COLO668 (cell line): Measurements from ENCODE around the gene TSPAN15.

Source experiments
- DNase-seq: peaks from one replicate; lab custom pipeline; 2025; ENCODE audit not compliant: unreplicated experiment; lab: John Stamatoyannopoulos, UW

The TSPAN15 gene

DNA sequence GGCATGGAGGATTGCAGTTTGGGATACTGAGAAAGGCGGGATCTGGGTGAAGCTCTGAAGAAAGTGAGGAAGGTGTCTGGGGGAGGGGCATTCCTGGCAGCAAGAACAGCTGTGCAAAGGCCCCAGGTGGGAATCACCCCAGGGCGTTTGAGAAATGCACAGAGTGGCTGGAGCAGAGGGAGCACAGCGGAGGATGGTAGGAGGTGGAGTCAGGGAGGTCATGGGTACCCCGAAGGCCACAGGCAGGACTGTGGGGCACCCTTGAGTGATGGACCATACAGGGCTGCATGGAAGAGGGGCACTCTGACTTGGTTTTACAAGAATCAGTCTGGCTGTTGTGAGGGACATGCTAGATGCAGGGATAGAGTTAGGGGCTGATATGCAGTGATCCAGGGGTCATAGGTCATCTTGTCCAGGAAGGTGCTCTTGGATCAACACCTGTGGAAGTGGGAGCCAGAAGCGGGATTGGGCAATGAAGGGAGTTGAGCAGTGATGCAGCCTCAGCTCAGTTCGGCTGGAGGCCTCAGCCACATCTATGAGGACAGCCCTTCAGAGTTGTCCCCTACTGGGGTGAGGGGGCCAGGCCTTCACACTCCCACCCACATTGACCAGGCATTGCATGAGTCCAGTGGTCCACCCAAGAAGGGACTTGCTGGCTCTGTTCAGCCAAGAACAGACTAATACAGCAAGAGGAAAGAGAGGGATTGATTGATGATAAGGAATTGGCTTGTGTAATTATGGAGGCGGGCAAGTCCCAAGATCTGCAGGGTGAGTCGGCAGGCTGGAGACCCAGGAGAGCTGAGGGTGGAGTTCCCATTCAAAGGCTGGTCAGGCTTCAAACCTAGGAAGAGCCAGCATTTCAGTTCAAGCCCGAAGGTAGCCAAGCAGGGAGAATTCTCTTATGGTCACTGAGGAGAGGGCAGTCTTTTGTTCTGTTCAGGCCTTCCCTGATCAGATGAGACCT lies 48.7 kb downstream of the TSPAN15 start:
- no peak for DNase-seq

DNA sequence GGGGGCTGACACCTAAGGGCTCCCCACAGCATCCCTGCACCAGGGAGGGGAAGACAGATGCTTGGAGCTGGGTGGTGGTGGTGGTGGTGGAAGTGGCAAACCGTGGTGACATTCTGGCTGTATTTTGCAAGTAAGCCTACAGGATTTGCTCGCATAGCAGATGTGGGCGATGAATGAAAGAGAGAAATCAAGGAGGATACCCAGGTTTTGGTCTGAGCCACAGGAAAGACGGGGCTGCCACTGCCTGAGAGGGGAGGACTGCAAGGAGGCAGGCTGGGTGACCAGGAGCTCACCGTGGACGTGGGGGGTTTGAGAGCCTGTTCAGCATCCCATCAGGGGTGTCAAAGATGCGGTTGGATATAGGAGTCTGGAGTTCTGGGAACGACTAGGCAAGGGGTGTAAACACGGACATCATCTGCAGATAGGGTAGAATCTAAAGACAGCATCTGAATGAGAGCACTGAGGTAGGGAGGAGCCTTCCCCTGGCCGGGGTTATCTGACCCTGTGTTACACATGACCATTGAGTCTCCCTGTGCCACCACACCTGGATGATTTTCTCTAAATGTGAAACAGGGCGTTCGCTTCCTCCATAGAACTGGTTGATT lies 49.7 kb downstream of the TSPAN15 start:
- no peak for DNase-seq

- DNase-seq = no peak
Observed at GRCh38 chr10:69501657-69502056, 50.4 kb downstream of the TSPAN15 start.

DNA sequence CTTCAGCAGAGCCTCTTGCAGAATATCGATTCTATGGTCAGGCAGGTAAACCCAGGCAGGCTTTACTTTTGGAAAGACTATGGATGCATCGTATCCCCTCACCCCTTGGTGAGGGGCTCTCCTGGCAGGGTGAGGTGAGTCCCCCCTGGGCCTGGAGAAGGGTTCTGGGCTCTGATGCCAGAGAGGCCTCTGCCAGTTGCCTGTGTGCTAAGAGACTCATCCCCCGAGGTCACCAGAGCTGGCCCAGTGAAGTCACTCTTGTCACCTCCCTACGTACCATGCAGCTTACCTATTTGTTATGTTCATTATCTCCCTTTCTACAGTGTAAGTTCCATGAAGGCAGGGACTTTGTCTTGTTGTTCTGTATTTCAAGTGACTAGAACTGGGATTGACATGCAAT lies 51.3 kb downstream of the TSPAN15 start:
- no peak for DNase-seq

DNA sequence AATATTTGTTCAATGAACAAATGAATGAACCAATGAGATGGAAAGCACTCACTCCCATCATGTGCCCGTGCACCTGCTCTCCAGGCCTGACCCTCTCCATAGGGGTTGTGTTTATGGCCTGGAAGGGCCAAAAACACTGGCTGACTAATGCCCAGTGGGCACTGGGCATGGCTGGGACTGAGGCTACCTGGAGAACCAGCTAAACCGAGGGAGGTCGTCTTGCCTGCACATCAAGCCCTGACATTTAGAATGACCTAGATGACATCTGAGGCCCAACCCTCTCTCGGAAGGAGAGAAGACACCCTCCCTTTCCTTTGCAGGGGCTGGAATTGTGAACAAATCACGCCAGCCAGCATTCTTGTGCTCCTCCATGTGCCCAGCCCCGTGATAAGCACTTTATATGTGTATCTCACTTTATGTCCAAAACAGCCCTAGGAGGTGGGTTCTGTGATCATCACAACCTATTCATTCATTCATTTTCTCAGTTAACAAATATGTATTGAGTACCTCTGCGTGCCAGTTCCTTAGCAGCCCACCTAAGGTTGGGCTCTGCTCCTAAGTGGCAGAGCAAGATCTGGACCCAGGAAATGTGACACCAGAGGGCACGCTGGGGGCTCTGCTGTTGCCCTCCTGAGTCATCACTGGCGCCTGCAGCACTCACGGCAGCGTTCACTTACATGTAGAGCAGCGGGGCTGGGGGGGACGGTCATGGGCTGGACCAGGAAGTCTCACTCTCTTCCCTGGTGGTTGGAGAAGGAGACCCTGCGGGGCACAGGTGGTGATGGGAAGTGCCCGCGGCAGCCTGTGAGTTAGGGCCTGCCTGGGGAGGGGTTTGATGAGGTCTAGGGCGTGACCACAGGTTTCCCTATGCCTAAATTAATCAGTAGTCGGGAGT lies 52.0 kb downstream of the TSPAN15 start:
- no peak for DNase-seq

GRCh38 chr10:69503896-69504265 lies 52.6 kb downstream of the TSPAN15 start:
- no peak for DNase-seq

GRCh38 chr10:69504576-69505250 lies 53.4 kb downstream of the TSPAN15 start:
- no peak for DNase-seq

DNA sequence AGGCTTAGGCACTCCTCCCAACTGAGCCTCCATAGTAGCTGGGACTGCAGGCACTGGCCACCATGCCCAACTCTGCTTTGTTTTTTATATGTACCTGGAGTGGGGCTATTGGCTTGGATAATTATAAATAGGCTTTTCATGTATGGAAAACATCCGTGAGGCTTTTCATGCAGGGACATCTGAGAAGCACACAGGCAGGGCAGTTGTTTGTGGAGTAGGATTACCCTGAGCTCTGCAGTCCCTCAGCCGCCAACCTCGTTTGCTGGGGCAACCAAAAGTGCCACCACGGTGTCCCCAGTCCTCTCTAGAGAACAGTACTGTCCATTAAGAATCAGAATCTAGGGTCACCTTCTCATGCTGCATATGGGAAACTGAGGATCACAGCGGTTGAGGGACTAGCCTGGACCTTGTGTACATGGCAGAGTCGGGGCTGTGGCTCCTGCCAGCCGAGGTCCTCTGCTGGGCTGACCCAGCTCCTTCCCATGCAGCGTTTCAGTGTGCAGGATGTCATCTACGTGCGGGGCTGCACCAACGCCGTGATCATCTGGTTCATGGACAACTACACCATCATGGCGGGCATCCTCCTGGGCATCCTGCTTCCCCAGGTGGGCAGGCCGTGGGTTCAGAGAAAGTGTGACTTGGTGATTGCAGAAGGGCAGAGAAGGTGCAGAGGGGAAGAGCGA lies 54.5 kb downstream of the TSPAN15 start:
- DNase-seq = no peak

- no peak for DNase-seq
Observed at GRCh38 chr10:69506487-69506833, 55.2 kb downstream of the TSPAN15 start.

DNA sequence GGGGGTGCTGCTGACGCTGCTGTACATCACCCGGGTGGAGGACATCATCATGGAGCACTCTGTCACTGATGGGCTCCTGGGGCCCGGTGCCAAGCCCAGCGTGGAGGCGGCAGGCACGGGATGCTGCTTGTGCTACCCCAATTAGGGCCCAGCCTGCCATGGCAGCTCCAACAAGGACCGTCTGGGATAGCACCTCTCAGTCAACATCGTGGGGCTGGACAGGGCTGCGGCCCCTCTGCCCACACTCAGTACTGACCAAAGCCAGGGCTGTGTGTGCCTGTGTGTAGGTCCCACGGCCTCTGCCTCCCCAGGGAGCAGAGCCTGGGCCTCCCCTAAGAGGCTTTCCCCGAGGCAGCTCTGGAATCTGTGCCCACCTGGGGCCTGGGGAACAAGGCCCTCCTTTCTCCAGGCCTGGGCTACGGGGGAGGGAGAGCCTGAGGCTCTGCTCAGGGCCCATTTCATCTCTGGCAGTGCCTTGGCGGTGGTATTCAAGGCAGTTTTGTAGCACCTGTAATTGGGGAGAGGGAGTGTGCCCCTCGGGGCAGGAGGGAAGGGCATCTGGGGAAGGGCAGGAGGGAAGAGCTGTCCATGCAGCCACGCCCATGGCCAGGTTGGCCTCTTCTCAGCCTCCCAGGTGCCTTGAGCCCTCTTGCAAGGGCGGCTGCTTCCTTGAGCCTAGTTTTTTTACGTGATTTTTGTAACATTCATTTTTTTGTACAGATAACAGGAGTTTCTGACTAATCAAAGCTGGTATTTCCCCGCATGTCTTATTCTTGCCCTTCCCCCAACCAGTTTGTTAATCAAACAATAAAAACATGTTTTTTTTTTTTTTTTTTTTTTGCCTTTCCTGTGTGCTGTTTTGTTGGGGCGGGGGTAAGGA lies 55.8 kb downstream of the TSPAN15 start:
- no peak for DNase-seq

GRCh38 chr10:69508738-69509340 lies 57.6 kb downstream of the TSPAN15 start:
- no peak for DNase-seq

DNA sequence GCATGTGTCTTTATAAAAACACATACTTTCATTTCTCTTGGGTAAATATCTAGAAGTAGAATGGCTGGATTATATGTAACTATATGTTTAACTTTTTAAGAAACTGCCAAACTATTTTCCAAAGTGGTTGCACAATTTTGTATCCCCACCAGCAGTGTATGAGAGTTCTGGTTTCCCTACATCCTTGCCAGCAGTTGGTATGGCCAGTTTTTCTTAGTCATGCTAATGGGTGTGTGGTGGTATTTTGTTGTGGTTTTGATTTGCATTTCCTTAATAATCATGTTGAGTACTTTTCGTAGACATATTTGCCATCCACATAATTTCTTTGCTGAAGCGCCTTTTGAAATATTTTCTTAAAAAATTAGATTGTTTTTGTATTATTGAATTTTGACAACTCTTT lies 61.6 kb downstream of the TSPAN15 start:
- DNase-seq = no peak

GRCh38 chr10:69513617-69514016 lies 62.4 kb downstream of the TSPAN15 start:
- DNase-seq = no peak

DNA sequence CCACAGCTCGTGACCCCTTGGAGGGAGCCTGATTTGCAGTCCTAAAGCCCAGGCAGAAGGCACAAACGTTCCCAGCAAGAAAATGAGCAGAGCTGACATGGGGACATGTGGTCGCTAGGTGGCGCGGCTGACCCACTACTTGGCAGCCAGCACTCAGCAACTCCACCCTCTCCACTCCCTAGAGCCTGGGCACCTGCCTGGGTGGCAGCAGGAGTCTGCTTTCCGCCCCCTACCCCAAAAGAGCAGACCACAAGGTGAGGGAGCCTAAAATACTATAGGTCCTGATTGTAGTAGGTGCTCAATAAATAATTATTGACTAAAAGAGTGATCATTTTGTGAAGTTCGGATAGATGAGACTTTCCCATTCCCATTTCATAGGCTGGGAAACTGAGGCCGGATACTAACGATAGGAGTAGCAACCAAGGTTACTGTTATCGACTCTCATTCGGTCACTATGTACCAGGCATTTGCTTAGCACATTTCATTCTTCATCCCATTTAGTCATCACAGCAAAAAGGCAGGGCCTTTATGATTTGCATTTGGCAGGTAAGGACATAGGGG lies 64.5 kb downstream of the TSPAN15 start:
- DNase-seq = peak; percentile 51

- peak; percentile 21 for DNase-seq
Observed at GRCh38 chr10:69516316-69516715, 65.1 kb downstream of the TSPAN15 start.

DNA sequence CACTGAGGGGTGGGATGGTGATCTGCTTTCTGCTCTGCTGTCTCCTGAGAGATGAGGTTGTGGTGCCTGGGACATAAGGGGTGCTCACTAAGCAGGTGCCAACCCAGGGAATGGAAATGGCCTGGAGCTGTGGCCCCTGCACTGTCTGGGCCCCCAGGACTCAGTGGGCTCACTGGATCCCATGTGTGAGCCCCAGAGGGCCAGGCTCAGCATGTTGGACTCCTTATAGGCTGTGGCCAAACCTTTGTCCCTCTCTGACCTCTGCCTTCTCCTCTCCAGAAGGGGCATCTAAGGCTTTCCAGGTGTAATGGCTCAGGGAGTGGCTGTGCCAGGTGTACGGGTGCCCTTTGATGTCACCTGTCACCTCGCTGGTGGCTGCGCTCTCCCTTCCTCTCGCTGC lies 65.5 kb downstream of the TSPAN15 start:
- DNase-seq = no peak

DNA sequence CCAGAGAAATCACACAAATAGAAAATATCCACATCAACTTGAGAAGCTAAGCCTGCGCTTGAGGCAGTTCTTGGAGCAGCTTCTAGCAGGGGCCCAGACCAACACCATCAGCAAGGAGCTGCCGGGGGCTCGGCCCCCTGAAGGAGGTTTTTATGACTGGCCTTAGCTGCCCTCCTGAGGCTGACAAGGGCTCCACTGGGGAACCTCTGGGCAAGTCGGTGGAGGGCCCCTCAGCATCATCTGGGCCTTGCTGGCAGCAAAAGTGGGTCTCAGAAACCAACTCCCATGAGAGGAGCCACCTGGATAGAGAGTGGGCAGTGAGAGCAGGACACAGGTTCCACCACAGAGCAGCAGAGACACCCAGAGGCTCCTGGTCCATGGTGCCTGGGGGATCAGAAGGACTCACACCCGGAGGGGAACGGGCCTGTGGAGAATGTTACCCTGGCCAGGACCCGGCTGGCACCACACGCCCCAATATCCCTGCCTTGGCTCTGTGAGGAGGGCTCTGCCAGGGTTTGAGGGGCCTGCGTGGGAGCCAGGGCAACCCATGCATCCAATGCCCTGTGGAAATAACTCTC lies 66.1 kb downstream of the TSPAN15 start:
- no peak for DNase-seq

DNA sequence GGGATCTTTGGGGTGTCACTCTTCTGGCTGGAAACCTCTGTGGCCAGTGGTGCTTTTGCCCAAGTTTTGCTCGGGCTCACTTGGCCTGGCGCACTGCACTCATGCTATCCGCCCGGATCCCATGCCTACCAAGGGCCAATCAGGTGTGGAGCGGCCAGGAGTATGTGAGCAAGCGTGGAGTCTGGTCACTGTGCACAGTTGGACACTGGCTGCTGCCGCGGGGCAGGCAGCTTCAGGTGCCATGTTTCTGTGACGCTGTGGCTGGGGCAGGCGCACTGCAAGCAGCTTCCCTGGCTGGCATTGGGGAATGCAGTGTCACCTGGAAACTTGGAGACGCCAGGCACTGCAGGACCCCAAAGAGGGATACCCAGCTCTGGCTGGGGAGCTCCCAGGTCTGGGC lies 76.7 kb downstream of the TSPAN15 start:
- no peak for DNase-seq
